GM12873 (cell line): ENCODE results near the gene ELF2.

ENCODE experiments used
- CTCF ChIP-seq: IDR thresholded peaks from 2 replicates; pipeline ENCODE4 v1.5.1; 2012; ENCODE audit warnings: low read depth, mild to moderate bottlenecking, moderate library complexity, low read length, control low read depth; ENCODE audit not compliant: insufficient read depth; ENCODE audit errors: missing control alignments

ELF2 gene

DNA sequence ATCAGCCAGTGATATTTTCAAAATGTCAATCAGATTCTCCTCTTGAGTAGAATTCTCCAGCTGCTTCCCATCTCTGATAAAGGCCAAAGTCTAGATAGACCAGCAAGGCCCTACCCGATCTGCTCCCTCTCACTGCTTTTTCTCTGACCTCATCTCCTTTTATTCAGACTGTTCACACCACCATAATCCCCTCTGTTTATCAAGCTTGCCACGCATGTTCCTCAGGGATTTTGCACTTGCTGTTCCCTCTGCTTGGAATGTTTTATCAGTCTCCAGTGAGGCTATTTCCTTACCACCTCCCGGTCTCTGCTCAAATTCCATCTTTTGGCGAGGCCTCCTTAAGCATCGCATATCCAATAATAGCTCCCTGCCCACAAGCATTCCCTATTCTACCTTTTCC is 141.4 kb downstream of the ELF2 start:
- no peak for TF ChIP-seq CTCF

GRCh38 chr4:139030614-139031235 is 146.3 kb downstream of the ELF2 start:
- TF ChIP-seq CTCF = peak; percentile 90

DNA sequence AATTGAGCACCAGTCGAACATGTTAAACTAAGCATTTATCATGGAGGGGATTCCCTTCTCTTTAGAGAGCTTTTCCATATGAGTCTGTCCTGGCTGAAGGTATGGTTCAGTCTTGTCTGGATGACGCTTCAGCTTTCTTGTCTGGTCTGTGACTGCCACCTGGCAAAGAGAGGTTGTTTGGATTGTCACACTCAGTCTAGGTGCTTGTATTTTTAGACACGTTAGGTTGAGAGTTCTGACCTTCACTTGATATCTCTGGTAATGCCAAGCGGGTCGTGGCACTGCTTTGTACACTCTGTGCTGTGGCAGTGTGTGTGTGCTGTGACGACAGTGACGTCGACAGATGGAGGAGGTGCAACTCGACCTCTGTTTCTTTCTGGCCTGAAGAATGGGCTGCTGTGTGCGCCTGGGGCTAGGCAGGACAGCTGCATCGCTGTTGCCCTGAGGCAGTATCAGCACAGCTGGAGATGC is 148.8 kb downstream of the ELF2 start:
- TF ChIP-seq CTCF = no peak

- TF ChIP-seq CTCF = no peak
These were observed 149.2 kb downstream of the ELF2 start for GRCh38 chr4:139027776-139028175.

DNA sequence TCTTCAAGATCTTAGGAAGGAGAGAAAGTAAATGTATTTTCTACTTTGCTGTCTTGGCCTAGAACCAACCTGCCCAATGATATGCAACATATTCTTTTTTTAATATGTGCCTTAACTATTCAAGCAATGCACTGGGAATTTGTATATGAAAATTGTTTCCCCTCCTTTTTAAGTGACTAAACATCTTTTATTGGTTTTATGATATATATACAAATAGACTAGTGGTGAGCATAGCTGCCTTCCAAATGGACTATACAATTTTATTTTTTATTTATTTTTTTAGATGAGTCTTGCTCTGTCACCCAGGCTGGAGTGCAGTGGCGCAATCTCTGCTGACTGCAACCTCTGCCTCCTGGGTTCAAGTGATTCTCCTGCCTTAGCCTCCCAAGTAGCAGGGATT is 151.2 kb downstream of the ELF2 start:
- TF ChIP-seq CTCF = no peak

- no peak for TF ChIP-seq CTCF
These were observed 152.3 kb downstream of the ELF2 start for GRCh38 chr4:139024686-139025085.

DNA sequence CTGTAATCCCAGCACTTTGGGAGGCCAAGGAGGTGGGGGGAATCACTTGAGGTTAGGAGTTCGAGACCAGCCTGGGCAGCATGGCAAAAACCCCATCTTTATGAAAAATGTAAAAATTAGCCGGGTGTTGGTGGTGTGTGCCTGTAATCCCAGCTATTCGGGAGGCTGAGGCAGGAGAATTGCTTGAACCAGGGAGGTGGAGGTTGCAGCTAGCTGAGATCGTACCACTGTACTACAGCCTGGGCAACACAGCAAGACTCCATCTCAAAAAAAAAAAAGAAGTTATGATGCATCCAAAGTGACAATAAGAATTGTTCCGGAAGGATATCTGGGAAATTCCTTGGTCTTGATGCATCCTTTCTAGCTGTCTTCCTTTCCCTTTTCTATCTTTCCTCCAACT is 154.2 kb downstream of the ELF2 start:
- no peak for TF ChIP-seq CTCF
